ENCODE data around the gene TMEM131L.

GRCh38 chr4:153646261-153646660, 180.1 kb downstream of the TMEM131L start:
- TF ChIP-seq CTCF (conservative IDR thresholded peaks at IDR 0.05; ENCODE audit: low read length) (no peak), EZH2phosphoT487 (IDR thresholded peaks at IDR 0.05; ENCODE audit: borderline replicate concordance) (no peak)
